Activated CD4-positive, CD25-positive, alpha-beta regulatory T cell (primary cell): ENCODE data around the gene NKX2-4.
"Not testable (repeated sequence)": the region's sequence is repeated elsewhere in the genome, so short reads cannot be mapped to it uniquely, and the experiment has no call there.

ENCODE experiments used
- DNase-seq, 4 experiments: peaks; one replicate each; lab custom pipeline; 2025; lab: John Stamatoyannopoulos, UW

NKX2-4 gene

DNA sequence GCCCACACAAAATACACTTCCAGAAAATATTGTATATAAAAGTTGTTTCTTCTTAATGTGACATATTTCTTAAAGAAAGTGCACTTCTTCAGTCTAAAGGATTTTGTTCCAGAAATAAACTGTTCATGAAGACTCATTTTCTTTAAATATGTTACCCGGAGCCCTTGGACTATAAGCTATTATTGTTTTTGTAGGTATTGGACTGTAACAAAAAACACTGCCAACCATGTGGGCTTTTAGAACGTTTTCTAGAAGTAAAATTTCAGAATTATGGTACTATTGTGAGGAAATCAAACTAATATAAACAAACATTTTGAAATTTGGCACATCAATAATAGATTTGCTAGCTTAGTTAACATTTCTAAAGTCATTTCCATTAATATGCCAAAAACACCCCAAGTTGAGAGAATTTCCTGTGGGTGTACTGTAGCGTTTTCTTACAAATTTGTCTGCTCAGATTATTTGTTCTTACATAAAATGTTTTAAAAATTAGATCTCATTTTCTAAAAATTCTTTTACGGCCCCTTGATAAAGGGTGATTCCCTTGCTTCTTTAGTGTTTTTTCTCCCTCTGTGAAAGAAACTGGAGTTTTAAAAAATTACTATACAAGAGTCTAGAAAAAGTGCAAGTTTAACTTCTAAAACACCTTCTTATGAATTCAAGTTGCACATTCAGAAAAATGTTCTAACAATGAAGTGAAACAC is 3.4 kb downstream of the NKX2-4 start:
- no peak for DNase-seq

DNA sequence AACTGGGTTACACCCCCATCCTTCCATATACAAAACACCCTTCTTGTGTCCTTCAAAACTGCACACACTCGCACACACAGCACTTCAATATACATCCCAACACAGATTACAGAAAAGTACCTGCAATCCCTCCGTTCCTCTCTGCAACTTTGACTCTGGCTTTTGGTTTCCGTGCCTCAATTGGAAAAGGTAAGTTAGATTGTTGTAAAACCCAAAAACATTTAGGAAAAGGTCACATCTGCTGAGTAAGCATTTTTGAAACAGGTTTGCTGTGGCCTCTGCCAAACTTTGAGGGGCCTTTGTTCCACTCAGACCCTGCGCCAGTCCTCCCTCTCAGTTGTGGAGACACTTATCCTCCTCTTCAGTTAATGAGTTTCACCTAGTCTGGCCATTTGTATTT is 4.2 kb downstream of the NKX2-4 start:
- no peak for DNase-seq

DNA sequence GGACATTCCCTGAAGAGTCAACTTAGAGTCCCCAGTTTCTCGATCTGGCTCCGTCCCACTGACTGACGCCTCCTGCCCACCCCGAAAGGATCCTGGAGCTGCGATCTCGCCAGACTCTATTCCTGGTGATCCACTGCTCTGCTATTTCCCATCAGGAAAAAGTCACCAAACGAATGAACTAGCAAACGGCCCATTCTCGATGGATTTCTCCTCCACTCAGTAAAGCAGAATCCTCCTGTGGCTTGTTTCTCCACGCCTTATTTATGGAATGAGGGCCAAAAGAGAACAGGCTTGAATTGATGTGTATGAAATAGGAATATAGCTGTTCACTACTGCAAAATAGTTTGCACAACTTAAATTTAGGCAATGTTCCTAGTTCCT is 5.4 kb downstream of the NKX2-4 start:
- DNase-seq = no peak

DNA sequence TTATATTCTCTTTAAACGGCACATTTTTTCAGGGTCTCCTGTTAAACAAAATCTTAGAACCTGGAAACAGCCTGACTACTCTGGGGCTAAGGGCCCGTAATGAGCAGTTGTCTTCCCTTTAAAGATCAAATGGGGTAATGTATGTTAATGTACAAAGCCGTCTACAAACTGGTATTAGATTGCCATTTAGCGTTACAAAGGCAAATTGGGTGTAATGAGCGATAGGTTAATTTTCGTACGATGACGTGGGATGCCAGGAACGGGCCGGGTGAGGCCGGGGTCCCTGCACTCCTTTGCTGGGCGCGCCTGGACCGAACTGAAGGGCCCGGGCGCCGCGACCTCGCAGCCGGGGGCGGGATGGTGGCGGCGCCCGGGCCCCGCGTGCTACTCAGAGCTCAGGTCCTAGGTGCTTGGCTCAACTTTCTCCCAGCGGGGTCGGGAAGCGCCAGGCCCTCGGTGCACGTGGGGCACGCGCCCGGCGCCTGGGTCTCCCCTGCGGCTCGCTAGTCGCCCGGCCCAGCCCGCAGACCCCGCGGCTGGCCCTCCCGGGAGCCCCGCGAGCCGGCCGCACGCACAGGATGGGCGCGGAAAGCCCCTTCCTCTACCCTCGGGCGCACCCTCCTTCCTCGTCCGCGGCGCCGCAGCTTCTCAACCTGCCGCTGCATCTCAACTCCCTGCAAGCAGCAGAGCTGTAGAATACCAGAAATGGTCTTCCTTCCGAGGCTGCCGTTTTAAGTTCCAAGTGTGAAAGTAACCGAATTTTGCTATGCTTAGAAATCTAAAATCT is 5.9 kb downstream of the NKX2-4 start:
- no peak for DNase-seq

DNA sequence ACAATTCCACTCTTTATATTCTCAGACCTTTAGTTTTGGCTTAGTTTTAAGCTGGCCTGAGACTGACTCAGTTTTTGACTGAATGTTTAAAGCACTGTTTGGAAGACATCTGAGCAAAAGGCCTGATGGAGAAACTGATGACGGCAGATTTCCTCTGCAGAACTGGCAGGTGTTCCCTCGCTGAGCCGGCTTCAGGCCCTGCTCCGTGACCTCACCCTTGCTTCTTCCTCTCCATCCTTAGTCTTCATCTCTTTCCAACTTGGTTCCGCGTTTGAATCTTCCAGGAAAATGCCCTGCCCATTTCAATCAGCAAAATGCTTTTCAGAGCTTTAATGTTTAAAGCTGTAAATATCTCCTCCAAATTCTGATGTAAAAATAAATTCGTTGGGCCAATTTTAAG is 6.6 kb downstream of the NKX2-4 start:
- DNase-seq = no peak

DNA sequence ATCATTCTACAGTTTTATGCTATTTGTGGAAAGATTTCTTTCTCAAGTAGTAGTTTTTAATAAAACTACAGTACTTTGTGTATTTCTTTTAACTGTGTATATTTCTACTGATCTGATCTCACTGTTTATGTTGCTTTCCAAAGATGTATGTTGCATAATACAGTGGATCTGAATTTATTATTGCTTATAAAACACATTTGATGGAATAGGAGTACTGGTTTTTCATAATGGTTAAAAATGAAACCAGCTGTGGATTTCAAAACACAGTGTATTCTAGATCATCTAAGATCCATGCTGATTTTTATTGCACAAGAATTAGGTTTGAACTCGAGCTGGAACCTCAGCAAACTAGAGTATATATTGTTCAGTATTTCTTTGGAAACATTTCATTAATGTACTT is 8.0 kb downstream of the NKX2-4 start:
- no peak for DNase-seq

DNA sequence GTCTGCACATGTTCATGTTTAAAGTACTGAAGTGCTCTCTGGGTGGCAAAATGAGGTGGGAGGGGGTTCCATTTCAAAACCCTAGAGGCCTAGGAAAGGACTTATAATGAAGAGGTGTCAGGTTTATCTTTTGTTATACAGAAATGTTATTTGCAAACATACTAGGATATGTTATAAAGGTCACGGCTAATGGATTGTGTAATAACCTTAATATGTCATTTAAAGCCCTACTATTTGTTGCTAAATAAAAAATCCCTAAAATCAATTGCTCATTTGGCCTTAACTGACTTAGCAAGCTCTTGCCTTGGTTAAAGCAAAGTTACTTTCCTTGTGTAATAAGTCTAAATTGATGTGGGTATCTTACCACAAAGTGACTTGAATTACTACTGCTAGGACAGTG is 8.8 kb downstream of the NKX2-4 start:
- no peak for DNase-seq

DNA sequence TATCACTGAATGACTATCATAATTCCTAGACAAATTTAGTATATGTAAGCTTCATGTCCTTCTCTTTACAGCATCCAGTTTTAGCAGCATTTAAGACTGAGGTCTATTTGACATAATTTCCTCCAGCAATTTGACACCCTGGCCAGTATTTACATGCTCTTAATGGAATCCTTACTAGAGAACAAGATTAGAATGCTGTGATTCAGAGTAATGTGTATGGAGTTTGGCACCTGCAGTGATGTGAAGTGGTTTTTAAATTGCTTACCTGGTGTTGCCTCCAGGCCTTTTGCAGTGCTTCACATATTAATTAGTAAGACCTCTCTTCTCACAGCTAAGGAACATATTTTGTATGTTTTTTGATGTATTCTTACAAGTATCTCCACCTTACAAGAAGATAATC is 9.8 kb downstream of the NKX2-4 start:
- no peak for DNase-seq

DNA sequence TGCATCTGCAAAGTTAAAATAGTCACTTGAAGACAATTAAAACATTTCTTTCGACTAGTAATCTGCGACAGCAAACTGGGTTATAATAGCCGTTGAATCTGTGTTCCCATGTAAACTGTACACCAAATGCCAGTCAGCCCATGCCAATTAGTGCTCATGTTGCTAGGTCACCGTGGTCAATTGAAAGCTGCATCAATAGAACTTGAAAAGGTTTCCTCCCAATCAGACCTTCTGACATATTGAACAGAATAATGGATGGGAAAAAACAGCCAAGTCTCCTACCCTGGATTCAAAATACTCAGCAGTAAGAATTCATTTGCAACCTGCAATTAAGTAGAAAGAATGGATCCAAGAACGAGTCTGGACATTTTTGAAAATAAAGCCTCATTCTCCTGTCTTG is 11.2 kb downstream of the NKX2-4 start:
- DNase-seq = no peak

DNA sequence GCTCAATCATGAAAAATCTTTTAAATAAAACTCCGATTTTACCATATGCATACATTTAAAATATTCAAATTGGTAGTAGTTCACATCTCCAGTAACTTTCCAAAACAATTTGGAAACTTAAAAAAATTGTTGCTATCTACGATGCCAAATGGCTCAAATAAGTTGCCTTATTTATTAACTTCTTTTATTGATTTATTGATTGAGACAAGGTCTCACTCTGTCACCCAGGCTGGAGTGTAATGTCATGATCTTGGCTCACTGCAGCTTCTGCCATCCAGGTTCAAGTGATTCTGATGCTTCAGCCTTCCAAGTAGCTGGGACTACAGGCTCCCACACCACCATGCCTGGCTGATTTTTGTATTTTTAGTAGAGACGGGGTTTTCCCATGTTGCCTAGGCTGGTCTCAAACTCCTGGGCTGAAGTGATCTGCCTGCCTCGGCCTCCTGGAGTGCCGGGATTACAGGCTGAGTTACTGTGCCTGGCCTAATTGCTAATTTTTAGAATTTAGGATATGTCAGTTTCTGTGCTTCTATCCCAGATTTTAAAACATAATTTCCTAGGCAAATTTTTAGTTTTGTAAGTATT is 12.9 kb downstream of the NKX2-4 start:
- DNase-seq = no peak

DNA sequence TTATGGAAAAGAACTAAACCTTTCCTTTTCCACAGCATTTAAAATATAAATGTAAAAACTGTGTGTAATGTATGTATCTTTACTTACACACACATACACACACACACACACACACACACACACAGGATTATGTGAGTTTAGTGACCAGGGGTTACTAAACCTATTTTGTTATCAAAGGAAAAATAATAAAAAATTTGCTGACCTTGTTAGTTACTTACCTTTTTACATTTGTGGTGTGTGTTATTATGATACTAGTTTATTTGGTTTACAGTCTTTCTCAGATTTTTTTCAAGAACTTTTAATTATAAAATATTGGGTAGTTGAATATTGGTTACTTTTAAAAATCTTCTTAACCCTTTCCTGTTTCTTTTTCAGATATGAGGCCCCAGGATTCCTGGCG is 15.7 kb downstream of the NKX2-4 start:
- DNase-seq = no peak

DNA sequence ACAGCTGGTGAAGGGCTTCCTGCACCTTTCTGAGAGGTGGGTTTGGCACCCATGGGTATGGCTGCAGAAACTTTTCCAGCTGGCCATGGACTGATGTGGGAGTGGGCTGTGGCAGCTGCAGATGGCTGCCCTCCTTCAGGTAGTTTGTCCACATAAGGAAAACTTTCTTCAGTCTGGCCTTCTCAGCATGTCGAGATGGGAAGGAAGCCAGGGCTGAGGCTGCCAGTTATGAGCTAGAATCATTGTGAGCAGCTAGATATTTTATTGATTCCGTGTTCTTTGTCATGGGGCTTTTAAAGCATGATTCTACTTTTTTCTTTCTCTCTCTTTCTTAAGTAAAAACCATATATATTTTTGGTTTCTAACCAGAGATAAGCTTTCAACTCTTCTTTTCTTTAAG is 16.6 kb downstream of the NKX2-4 start:
- DNase-seq = no peak

DNA sequence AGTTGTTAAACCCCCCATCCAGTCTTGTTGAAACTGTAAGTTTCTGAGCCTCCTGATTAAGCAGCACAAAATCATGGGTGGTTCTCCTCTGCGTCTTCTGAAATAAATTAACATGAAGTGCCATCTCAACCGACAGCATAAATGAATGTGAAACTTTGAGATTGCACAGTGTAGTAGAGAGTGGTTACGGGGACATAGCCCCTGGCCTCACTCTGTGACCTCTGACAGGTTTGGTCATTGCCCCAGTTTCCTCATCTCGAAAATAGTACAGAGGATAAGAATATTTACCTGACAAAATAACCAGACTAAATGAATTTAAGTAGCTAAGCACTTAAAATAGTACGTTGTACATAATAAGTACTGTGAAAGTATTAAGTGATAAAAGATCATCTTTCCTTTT is 19.1 kb downstream of the NKX2-4 start:
- no peak for DNase-seq

DNA sequence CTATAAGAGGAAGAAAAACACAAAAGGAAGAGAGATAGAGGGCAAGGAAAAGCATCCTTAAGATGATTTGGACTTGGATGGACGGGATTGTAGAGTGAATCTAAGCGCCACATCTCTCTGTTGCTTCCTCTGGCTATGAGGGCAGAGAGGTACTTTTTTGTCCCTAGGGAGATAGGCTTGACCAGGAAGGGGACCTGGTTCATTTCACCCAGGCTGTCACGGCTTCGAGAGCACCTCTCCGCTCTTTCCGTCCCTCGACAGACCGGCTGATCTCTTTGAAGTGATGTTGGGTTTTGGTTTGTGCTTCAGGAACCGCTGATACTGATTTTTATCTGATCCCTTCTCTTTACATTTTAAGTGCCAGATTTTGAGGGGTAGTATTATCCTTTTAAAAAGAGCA is 19.6 kb downstream of the NKX2-4 start:
- no peak for DNase-seq

DNA sequence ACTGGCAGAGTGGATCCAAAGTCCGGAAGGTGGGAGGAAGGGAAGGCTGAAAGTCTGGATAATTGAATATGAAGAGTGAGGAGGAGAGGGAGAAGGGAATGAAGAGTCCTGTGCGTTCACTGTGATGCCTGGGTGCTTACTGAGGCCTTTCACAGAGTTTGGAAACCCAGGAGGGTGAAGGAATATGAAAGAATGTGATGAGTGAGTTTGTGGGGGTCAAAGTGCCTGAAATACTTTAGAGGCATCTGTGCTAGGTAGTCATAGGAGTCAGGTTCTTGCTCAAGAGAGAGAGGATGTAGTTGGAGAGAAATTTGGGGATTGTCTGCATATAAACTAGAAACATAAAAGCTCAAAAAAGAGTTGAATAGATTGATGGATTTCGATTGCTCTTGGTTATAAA is 20.7 kb downstream of the NKX2-4 start:
- no peak for DNase-seq

DNA sequence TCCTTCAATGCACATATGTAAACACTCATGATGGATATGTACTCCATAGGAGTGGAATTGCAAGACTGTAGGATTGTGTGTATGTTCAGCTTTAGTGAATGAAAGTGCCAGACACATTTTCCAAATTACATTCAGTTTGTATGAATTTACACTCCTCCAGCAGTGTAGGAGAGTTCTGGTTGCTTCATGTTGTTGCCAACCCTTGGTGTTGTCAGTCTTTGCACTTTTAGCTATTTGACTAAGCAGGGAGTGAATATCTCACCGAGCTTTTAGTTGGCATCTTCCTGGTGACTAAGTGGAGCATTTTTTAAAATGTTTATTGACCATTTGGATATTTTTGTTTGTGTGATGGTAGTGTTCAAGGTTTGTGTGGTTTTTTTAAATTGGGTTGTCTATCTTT is 23.9 kb downstream of the NKX2-4 start:
- no peak for DNase-seq

DNA sequence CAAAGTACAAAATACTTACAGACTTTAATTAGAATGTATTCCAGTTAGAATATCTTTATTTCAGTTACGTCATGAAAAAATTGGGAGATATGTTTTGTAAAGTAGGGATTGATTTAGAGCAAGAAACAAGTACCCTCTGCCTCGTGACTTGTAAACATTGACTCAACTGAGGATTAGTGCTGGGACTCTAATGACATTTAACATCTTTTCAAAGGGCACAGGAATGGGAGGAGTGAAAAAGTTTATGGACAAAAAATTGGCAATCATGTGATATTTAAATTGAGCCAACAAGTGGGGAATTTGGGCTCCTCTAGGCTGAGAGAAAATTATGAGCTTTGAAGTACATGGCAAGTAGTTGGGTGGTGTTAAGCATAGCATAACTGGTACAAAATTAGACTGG is 25.3 kb downstream of the NKX2-4 start:
- no peak for DNase-seq

DNA sequence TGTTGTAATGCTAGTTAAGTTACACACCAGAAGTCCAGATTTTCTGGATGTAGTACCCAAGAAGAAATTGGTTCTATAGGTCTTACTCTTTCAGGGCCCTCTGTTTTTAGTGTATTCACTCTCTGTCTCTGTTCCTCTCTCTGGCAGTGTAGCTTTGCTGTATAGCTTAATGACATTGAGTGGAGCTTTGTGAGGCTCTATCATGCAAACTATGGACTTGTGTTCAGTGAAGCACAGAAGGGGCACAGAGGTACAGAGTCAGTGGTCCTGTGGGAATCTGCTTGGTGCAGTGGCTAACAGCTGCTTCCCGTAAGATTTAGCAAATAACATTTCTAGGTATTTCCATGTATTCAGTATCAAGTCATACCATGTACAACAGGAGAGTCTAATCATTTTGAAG is 26.1 kb downstream of the NKX2-4 start:
- DNase-seq = no peak

DNA sequence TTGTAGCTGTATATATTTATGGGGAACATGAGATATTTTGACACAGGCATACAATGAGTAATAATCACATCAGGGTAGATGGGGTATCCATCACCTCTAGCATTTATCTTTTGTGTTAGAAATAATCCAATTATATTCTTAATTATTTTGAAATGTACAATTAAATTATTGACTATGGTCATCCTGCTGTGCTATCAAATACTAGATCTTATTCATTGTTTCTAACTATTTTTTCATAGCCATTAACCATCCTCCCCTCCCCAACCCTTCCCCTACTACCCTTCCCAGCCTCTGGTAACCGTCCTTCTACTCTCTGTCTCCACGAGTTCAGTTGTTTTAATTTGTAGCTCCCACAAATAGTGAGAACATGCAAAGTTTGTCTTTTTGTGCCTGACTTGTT is 28.5 kb downstream of the NKX2-4 start:
- DNase-seq = no peak

DNA sequence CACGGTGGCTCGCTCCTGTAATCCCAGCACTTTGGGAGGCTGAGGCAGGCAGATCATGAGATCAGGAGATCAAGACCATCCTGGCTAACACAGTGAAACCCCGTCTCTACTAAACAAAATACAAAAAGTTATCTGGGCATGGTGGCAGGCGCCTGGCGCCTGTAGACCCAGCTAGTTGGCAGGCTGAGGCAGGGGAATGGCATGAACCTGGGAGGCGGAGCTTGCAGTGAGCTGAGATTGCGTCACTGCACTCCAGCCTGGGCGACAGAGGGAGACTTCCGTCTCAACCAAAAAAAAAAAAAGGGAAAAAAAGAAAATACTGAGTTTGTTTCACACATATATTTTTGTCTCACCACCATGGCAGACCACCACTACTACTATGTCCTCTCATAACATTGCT is 31.1 kb downstream of the NKX2-4 start:
- not testable (repeated sequence) for DNase-seq

DNA sequence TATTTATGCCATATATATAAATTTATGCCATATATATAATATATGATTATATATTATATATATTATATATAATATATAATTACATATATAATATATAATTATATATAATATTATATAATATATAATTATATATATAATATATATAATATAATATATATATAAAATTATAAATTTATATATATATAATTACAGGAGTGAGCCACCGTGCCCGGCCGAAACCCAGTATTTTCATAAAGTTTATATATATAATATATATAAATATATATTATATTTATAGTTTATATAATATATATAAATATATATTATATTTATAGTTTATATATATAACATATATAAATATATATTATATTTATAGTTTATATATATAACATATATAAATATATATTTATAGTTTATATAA is 31.6 kb downstream of the NKX2-4 start:
- no peak for DNase-seq

DNA sequence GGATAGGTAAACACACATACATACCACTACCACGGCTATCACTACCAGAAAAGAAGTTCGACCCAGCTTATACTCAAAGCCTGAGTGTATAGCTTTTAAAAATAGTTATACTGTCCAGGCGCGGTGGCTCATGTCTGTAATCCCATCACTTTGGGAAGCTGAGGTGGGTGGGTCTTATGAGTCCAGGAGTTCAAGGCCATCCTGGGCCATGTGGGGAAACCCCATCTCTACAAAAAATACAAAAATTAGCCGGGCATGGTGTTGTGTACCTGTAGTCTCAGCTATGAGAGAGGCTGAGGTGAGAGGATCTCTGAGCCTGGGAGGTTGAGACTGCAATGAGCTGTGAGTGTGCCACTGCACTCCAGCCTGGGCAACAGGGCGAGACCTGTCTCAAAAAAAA is 32.9 kb downstream of the NKX2-4 start:
- no peak for DNase-seq

DNA sequence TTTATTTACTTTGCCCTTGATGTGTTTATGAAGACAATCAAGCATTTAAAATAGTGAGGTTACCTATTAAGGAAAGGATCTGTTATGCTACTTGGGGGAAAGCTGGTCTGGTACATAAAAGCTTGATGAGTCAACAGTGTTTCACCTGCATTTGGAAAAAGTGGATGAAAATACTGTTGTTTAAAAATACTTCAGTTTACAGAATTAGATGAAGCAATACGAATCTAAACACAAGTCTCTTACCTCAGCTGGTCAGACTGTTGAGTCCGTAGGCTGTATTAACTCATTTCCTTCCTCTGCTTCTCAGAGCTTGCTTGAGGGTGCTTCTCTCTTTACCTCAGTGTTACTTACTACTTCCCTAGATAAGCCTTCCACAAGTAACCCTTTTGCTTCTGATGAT is 36.1 kb downstream of the NKX2-4 start:
- DNase-seq = no peak

DNA sequence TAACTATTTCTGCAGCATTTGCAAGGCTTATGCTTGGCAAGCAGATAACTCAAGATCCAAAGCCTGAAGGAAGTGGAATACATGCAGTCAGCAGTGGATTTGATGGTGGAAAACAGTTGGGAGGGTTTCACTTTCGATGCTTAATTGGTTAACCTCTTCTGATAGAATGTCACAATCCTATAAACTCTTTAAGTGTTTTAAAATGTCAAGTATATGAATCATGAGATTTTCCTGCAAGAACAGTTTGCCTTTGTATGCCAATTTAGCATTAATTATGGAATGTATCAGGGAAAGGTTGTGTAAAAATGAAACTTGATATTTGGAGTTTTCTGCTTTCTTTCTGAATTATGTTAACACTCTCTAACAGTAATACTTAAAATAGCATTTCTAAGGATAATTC is 36.6 kb downstream of the NKX2-4 start:
- DNase-seq = no peak
